GM12878 (cell line): ENCODE results near the gene ACOT7. TPM values are rescaled to one million over a fixed set of nuclear protein-coding genes. Genes with fewer than 3 reads are reported as not detected.

Source experiments
- ATAC-seq: fragments of 200-7000 bp; cut with Tn5 transposase; 3 replicates; pipeline ENCODE4 v1.9.1; 2020; ENCODE audit warnings: mild to moderate bottlenecking, moderate library complexity
- BruUV-seq: library from RNA; stranded (reverse); fragments of 400-500 nt; replicated peaks from 2 replicates; lab custom pipeline; 2021; lab: Mats Ljungman, UMichigan
- CTCF ChIA-PET: fragments of 300-600 bp; sonication (Branson Sonifier 250); formaldehyde crosslinking; extraction: SDS; loops from one replicate; lab custom pipeline; 2021; ENCODE audit warnings: inconsistent platforms; lab: Yijun Ruan, JAX
- POLR2A ChIA-PET: fragments of 350-600 bp; formaldehyde crosslinking; extraction: SDS; loops from one replicate; lab custom pipeline; 2021; ENCODE audit warnings: inconsistent platforms; lab: Charles Lee
- RAD21 ChIA-PET: fragments of 300-600 bp; sonication (Branson Sonifier 250); formaldehyde crosslinking; loops from one replicate; lab custom pipeline; 2023; ENCODE audit warnings: antibody characterized with exemption; ENCODE audit not compliant: unreplicated experiment; lab: Charles Lee
- SMC1A ChIA-PET: fragments of 300-600 bp; sonication (Branson Sonifier 250); formaldehyde crosslinking; loops from one replicate; lab custom pipeline; 2023; ENCODE audit not compliant: unreplicated experiment, uncharacterized antibody; lab: Charles Lee
- DNase-seq: peaks from one replicate; pipeline ENCODE4 v3.0.0-alpha.2; 2011; ENCODE audit warnings: low read depth, low spot score
- FAIRE-seq: peaks from 3 replicates; lab custom pipeline; 2011; peaks lifted over from hg19 to GRCh38; lab: Jason Lieb, UNC
- H2AFZ ChIP-seq: 2 replicates; pipeline ENCODE4 v1.6.0; 2011; ENCODE audit warnings: low read depth, low read length, control low read depth; ENCODE audit not compliant: control insufficient read depth
- H3K27ac ChIP-seq: 2 replicates; pipeline ENCODE4 v1.5.1; 2011; ENCODE audit warnings: control low read depth; ENCODE audit not compliant: control insufficient read depth, insufficient read depth
- H3K27me3 ChIP-seq, 2 experiments: replicated peaks in 1 of 2; 2 replicates each; pipeline versions ENCODE4 v1.6.0 to v1.6.1; 2011; ENCODE audit warnings: low read length in 1 of 2; ENCODE audit not compliant: control insufficient read depth in 2 of 2, insufficient read depth in 2 of 2
- H3K36me3 ChIP-seq, 2 experiments: 2 replicates each; pipeline ENCODE4 v1.5.1; 2011; ENCODE audit warnings: low read length in 1 of 2; ENCODE audit not compliant: control insufficient read depth in 2 of 2, insufficient read depth in 2 of 2
- H3K4me1 ChIP-seq: 2 replicates; pipeline ENCODE4 v1.6.1; 2011; ENCODE audit warnings: mild to moderate bottlenecking, low read length, moderate library complexity, mixed read lengths; ENCODE audit not compliant: control insufficient read depth, insufficient read depth
- H3K4me2 ChIP-seq: 2 replicates; pipeline ENCODE4 v1.6.0; 2011; ENCODE audit warnings: control low read depth; ENCODE audit not compliant: control insufficient read depth, insufficient read depth
- H3K4me3 ChIP-seq: fragments of 200-600 bp; sonication (generic); 2 replicates; pipeline ENCODE4 v1.5.1; 2016
- H3K79me2 ChIP-seq: 2 replicates; pipeline ENCODE4 v1.6.0; 2011; ENCODE audit warnings: low read length; ENCODE audit not compliant: control insufficient read depth, insufficient read depth
- H3K9ac ChIP-seq: 2 replicates; pipeline ENCODE4 v1.8.0; 2011; ENCODE audit warnings: low read length, control low read depth, mixed read lengths; ENCODE audit not compliant: control insufficient read depth, insufficient read depth
- H3K9me3 ChIP-seq: replicated peaks from 3 replicates; pipeline ENCODE4 v1.5.1; 2011; ENCODE audit warnings: mild to moderate bottlenecking, low read length; ENCODE audit not compliant: control insufficient read depth, insufficient read depth
- H4K20me1 ChIP-seq: 2 replicates; pipeline ENCODE4 v1.6.0; 2011; ENCODE audit not compliant: control insufficient read depth, insufficient read depth
- BHLHE40 ChIP-seq, 2 experiments: fragments of 450-650 bp in 1 of 2; IDR thresholded peaks; 2 replicates each; pipeline ENCODE4 v1.6.1; 2011 to 2017; ENCODE audit warnings: low read depth in 2 of 2, borderline replicate concordance in 1 of 2, improper control_type of control experiment in 1 of 2, low read length in 1 of 2, mild to moderate bottlenecking in 1 of 2
- CREB1 ChIP-seq: IDR thresholded peaks from 2 replicates; pipeline ENCODE4 v1.6.1; 2012; ENCODE audit warnings: low read depth, mild to moderate bottlenecking, inconsistent platforms
- FOXM1 ChIP-seq: IDR thresholded peaks from 2 replicates; pipeline ENCODE4 v1.6.1; 2012; ENCODE audit warnings: low read depth, mild to moderate bottlenecking, inconsistent platforms, low read length, moderate library complexity
- HDAC6 ChIP-seq: fragments of 200-600 bp; sonication (generic); IDR thresholded peaks from one replicate; pipeline ENCODE4 v1.8.0; 2017; ENCODE audit warnings: antibody characterized with exemption; ENCODE audit not compliant: unreplicated experiment
- NR2C2 ChIP-seq: IDR thresholded peaks from 2 replicates; pipeline ENCODE4 v1.6.1; 2011; ENCODE audit warnings: borderline replicate concordance, low read depth; ENCODE audit not compliant: control insufficient read depth, insufficient read length
- PAX5 ChIP-seq: IDR thresholded peaks from 2 replicates; pipeline ENCODE4 v1.6.1; 2011; ENCODE audit warnings: low read depth, low read length, borderline replicate concordance
- SMAD1 ChIP-seq: fragments of 450-650 bp; IDR thresholded peaks from 2 replicates; pipeline ENCODE4 v1.6.1; 2018; ENCODE audit warnings: mild to moderate bottlenecking, low read depth; ENCODE audit not compliant: partially characterized antibody
- SP1 ChIP-seq: IDR thresholded peaks from one replicate; pipeline ENCODE4 v1.6.1; 2011; ENCODE audit warnings: low read depth, low read length
- ZSCAN29 ChIP-seq: fragments of 450-650 bp; IDR thresholded peaks from 2 replicates; pipeline ENCODE4 v1.6.1; 2017; ENCODE audit warnings: mild to moderate bottlenecking, moderate library complexity
- WGBS: methylation state at CpG from one replicate; pipeline ENCODE4 v1.1.6; 2016; ENCODE audit warnings: low lambda C conversion rate; ENCODE audit not compliant: insufficient replicate concordance, insufficient coverage; ENCODE audit errors: missing lambda C conversion rate; 5-methylcytosine and 5-hydroxymethylcytosine counted together
- in situ Hi-C: fragments of 300-500 bp; cut with MboI; formaldehyde crosslinking; loops from 9 replicates; pipeline ENCODE4 v1.14.3; 2018; ENCODE audit warnings: mixed read lengths
- intact Hi-C: fragments of 100-400 bp; cut with micrococcal nuclease; formaldehyde crosslinking; loops from one replicate; pipeline ENCODE4 v1.14.2; 2022; ENCODE audit not compliant: unreplicated experiment
- polyA plus RNA-seq, 11 experiments: library from polyadenylated mRNA; depleted of rRNA in 4 of 11; unstranded in 6 of 11; stranded (reverse) in 5 of 11; fragments of >200 nt; fragmentation: Nextera tagmentation in 4 of 11; fragmentation: Illumina TruSeq in 1 of 11; extraction: Ambion mirVana in 4 of 11; extraction: Trizol in 1 of 11; gene quantifications; 1 replicate in 1 of 11; 2 replicates in 10 of 11; pipeline versions ENCODE4 v1.2.1 to v1.2.3, GENCODE V29; 2011 to 2016; ENCODE audit warnings: inconsistent platforms in 2 of 11, missing spikeins in 2 of 11, low read depth in 1 of 11
- total RNA-seq, 4 experiments: library from RNA; depleted of rRNA in 3 of 4; stranded (reverse); fragments of >200 nt in 3 of 4; fragmentation: Illumina TruSeq in 1 of 4; extraction: Trizol in 1 of 4; gene quantifications; 2 replicates each; pipeline versions ENCODE4 v1.2.1 to v1.2.3, GENCODE V29; 2013 to 2021
- TF ChIP-seq, protein P1 (sequence below): IDR thresholded peaks from 2 replicates; pipeline ENCODE4 v1.6.1; 2012; ENCODE audit warnings: low read depth, low read length, improper control_type of control experiment

ACOT7 gene
- total and polyA plus RNA-seq, 10 of the 15 experiments (the other 5 are each of a cell fraction or from before 2014, with no cell fraction given) = 8.9 to 206 (median 61.2) TPM

GRCh38 chr1:6426972-6427350 is 33.4 kb upstream of the ACOT7 start:
- peaks cover 6% of the 10 kb centered on the region; the same call in 1 of the 2 replicates for H3K4me1 ChIP-seq
- in situ Hi-C loops (no loop called here), intact Hi-C loops (no loop called here)
- BruUV-seq = no TSS peak
- no peak overlapping the region for H3K4me3 ChIP-seq
- TF ChIP-seq, protein P1, sequence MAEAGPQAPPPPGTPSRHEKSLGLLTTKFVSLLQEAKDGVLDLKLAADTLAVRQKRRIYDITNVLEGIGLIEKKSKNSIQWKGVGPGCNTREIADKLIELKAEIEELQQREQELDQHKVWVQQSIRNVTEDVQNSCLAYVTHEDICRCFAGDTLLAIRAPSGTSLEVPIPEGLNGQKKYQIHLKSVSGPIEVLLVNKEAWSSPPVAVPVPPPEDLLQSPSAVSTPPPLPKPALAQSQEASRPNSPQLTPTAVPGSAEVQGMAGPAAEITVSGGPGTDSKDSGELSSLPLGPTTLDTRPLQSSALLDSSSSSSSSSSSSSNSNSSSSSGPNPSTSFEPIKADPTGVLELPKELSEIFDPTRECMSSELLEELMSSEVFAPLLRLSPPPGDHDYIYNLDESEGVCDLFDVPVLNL = no peak
- TF ChIP-seq SP1 (no peak), NR2C2 (no peak), HDAC6 (no peak), CREB1 (no peak), BHLHE40 (IDR thresholded peaks at IDR 0.05; ENCODE audit: borderline replicate concordance in 1 of 2, low read depth in 2 of 2, low read length in 1 of 2) (no peak), SMAD1 (no peak), FOXM1 (no peak), PAX5 (no peak), ZSCAN29 (no peak)
- 33% methylated on average over 10 of the region's 10 CpGs for WGBS
- H4K20me1 ChIP-seq = no peaks in the 10 kb centered on the region
- no peak overlapping the region for H3K27ac ChIP-seq
- peaks cover 6 to 18% of the 10 kb centered on the region in 2 experiments; a peak in 3 of 4 replicates for H3K27me3 ChIP-seq
- no peak overlapping the region for H3K4me2 ChIP-seq
- ChIA-PET RAD21 (no interaction called here), POLR2A (interaction anchor here (0.5 kb wide), 1 partner anchor 23 kb away, joined by 9 read pairs; no protein-coding TSS in a partner anchor), SMC1A (interaction anchor here (0.9 kb wide), 1 partner anchor 11 kb away, joined by 3 read pairs; no protein-coding TSS in a partner anchor), CTCF (interaction anchor here (10.9 kb wide), 1 partner anchor 14 kb away, joined by 137 read pairs; no protein-coding TSS in a partner anchor)
- ATAC-seq (no peak), FAIRE-seq (no peak), DNase-seq (no peak)
- H3K9me3 ChIP-seq = no peaks in the 10 kb centered on the region
- no peak overlapping the region for H3K9ac ChIP-seq
- no peaks in the 10 kb centered on the region for H3K79me2 ChIP-seq
- H3K36me3 ChIP-seq = no peaks in the 10 kb centered on the region
- no peak overlapping the region for H2AFZ ChIP-seq
